IPS-18c (cell line): ENCODE data around the gene FSTL4.

ENCODE experiments used
- H3K4me3 ChIP-seq: 2 replicates; pipeline ENCODE4 v1.7.0; 2013; ENCODE audit warnings: low read depth, mild to moderate bottlenecking, low read length, moderate library complexity; ENCODE audit not compliant: insufficient read depth
- H3K9me3 ChIP-seq: one replicate; pipeline ENCODE4 v1.6.1; 2013; ENCODE audit warnings: mild to moderate bottlenecking, low read length, moderate library complexity; ENCODE audit not compliant: control insufficient read depth, insufficient read depth

The FSTL4 gene

GRCh38 chr5:133438487-133438886 is 173.9 kb downstream of the FSTL4 start:
- Histone ChIP-seq H3K4me3 (no peak overlapping the region), H3K9me3 (no peaks in the 10 kb centered on the region)

- Histone ChIP-seq H3K9me3 (no peaks in the 10 kb centered on the region), H3K4me3 (no peak overlapping the region)
Measured at GRCh38 chr5:133434336-133434735, 178.0 kb downstream of the FSTL4 start.

- H3K9me3 ChIP-seq, result no peaks in the 10 kb centered on the region
- no peak overlapping the region for H3K4me3 ChIP-seq
Measured at GRCh38 chr5:133433641-133434040, 178.7 kb downstream of the FSTL4 start.

GRCh38 chr5:133432956-133433532 is 179.3 kb downstream of the FSTL4 start:
- Histone ChIP-seq H3K4me3 (no peak overlapping the region), H3K9me3 (no peaks in the 10 kb centered on the region)

GRCh38 chr5:133431326-133431865 is 180.9 kb downstream of the FSTL4 start:
- H3K4me3 ChIP-seq, result no peak overlapping the region
- no peaks in the 10 kb centered on the region for H3K9me3 ChIP-seq

- Histone ChIP-seq H3K4me3 (no peak overlapping the region), H3K9me3 (no peaks in the 10 kb centered on the region)
Measured at GRCh38 chr5:133430095-133430494, 182.2 kb downstream of the FSTL4 start.

- H3K9me3 ChIP-seq, result no peaks in the 10 kb centered on the region
- H3K4me3 ChIP-seq, result no peak overlapping the region
Measured at GRCh38 chr5:133429046-133429445, 183.3 kb downstream of the FSTL4 start.

GRCh38 chr5:133428072-133428660 is 184.2 kb downstream of the FSTL4 start:
- Histone ChIP-seq H3K9me3 (no peaks in the 10 kb centered on the region), H3K4me3 (no peak overlapping the region)

GRCh38 chr5:133427121-133427777 is 185.1 kb downstream of the FSTL4 start:
- H3K9me3 ChIP-seq, result no peaks in the 10 kb centered on the region

GRCh38 chr5:133426264-133426663 is 186.1 kb downstream of the FSTL4 start:
- Histone ChIP-seq H3K4me3 (no peak overlapping the region), H3K9me3 (no peaks in the 10 kb centered on the region)

More at GRCh38 chr5:133427121-133427777, 185.1 kb downstream of the FSTL4 start:
- no peak overlapping the region for H3K4me3 ChIP-seq

- Histone ChIP-seq H3K4me3 (no peak overlapping the region), H3K9me3 (no peaks in the 10 kb centered on the region)
Measured at GRCh38 chr5:133425764-133426163, 186.6 kb downstream of the FSTL4 start.

GRCh38 chr5:133425222-133425621 is 187.1 kb downstream of the FSTL4 start:
- no peaks in the 10 kb centered on the region for H3K9me3 ChIP-seq
- no peak overlapping the region for H3K4me3 ChIP-seq

- H3K4me3 ChIP-seq, result no peak overlapping the region; the same call in 1 of the 2 replicates
Measured at GRCh38 chr5:133423618-133424282, 188.6 kb downstream of the FSTL4 start.

GRCh38 chr5:133423011-133423617 is 189.2 kb downstream of the FSTL4 start:
- Histone ChIP-seq H3K4me3 (no peak overlapping the region; the same call in 1 of the 2 replicates), H3K9me3 (no peaks in the 10 kb centered on the region)

More at GRCh38 chr5:133423618-133424282, 188.6 kb downstream of the FSTL4 start:
- no peaks in the 10 kb centered on the region for H3K9me3 ChIP-seq

GRCh38 chr5:133421806-133422205 is 190.5 kb downstream of the FSTL4 start:
- Histone ChIP-seq H3K4me3 (no peak overlapping the region), H3K9me3 (no peaks in the 10 kb centered on the region)

- Histone ChIP-seq H3K4me3 (no peak overlapping the region), H3K9me3 (no peaks in the 10 kb centered on the region)
Measured at GRCh38 chr5:133421394-133421793, 190.9 kb downstream of the FSTL4 start.
